NCI-H748 (cell line): Measurements from ENCODE around the gene TRPM2.
"Not testable (repeated sequence)": the region's sequence is repeated elsewhere in the genome, so short reads cannot be mapped to it uniquely, and the experiment has no call there.

Experiments used
- DNase-seq: peaks from one replicate; lab custom pipeline; 2025; ENCODE audit not compliant: unreplicated experiment; lab: John Stamatoyannopoulos, UW

The TRPM2 gene

GRCh38 chr21:44405948-44406872 lies 52.8 kb downstream of the TRPM2 start:
- no peak for DNase-seq

GRCh38 chr21:44406953-44407352 lies 53.5 kb downstream of the TRPM2 start:
- no peak for DNase-seq

- DNase-seq: no peak
These were observed 54.1 kb downstream of the TRPM2 start for GRCh38 chr21:44407493-44407892.

- DNase-seq: no peak
These were observed 54.8 kb downstream of the TRPM2 start for GRCh38 chr21:44408226-44408625.

- DNase-seq: no peak
These were observed 60.3 kb downstream of the TRPM2 start for GRCh38 chr21:44413566-44414290.

- no peak for DNase-seq
These were observed 61.1 kb downstream of the TRPM2 start for GRCh38 chr21:44414291-44415072.

- DNase-seq: no peak
These were observed 61.9 kb downstream of the TRPM2 start for GRCh38 chr21:44415073-44416025.

- DNase-seq: no peak
These were observed 62.8 kb downstream of the TRPM2 start for GRCh38 chr21:44416193-44416592.

GRCh38 chr21:44417621-44418107 lies 64.2 kb downstream of the TRPM2 start:
- not testable (repeated sequence) for DNase-seq

GRCh38 chr21:44418108-44418875 lies 64.9 kb downstream of the TRPM2 start:
- DNase-seq: no peak

GRCh38 chr21:44418876-44419230 lies 65.4 kb downstream of the TRPM2 start:
- no peak for DNase-seq

- no peak for DNase-seq
These were observed 66.3 kb downstream of the TRPM2 start for GRCh38 chr21:44419679-44420078.

GRCh38 chr21:44420416-44421205 lies 67.2 kb downstream of the TRPM2 start:
- no peak for DNase-seq

GRCh38 chr21:44421901-44422840 lies 68.8 kb downstream of the TRPM2 start:
- DNase-seq: no peak

- DNase-seq: no peak
These were observed 69.9 kb downstream of the TRPM2 start for GRCh38 chr21:44423312-44423821.

- DNase-seq: no peak
These were observed 70.7 kb downstream of the TRPM2 start for GRCh38 chr21:44423941-44424607.
